GM23338 (cell line): ENCODE data around the gene LMF1.

Experiments
- CREB1 ChIP-seq: fragments of 250-450 bp; sonication (Bioruptor Pico); IDR thresholded peaks from 2 replicates; pipeline ENCODE4 v1.5.0; 2020; ENCODE audit warnings: low read depth, mild to moderate bottlenecking, moderate library complexity
- EZH2 ChIP-seq: fragments of 200-600 bp; sonication (generic); IDR thresholded peaks from one replicate; pipeline ENCODE4 v1.8.0; 2017; ENCODE audit warnings: antibody characterized with exemption, mild to moderate bottlenecking, low read depth; ENCODE audit not compliant: unreplicated experiment
- EZH2phosphoT487 ChIP-seq: fragments of 200-600 bp; sonication (generic); IDR thresholded peaks from one replicate; pipeline ENCODE4 v1.8.1; 2018; ENCODE audit warnings: antibody characterized with exemption; ENCODE audit not compliant: unreplicated experiment
- JUNB ChIP-seq: IDR thresholded peaks from one replicate; pipeline ENCODE4 v1.6.1; 2016; ENCODE audit warnings: antibody characterized with exemption; ENCODE audit not compliant: unreplicated experiment
- NANOG ChIP-seq: IDR thresholded peaks from 2 replicates; pipeline ENCODE4 v1.6.1; 2016; ENCODE audit warnings: antibody characterized with exemption, borderline replicate concordance
- POLR2AphosphoS5 ChIP-seq: IDR thresholded peaks from 2 replicates; pipeline ENCODE4 v1.6.1; 2016; ENCODE audit warnings: antibody characterized with exemption, low read depth
- STAT1 ChIP-seq: IDR thresholded peaks from one replicate; pipeline ENCODE4 v1.6.1; 2016; ENCODE audit warnings: antibody characterized with exemption; ENCODE audit not compliant: unreplicated experiment
- ZNF114 ChIP-seq: fragments of 250-450 bp; sonication (Bioruptor Pico); IDR thresholded peaks from 2 replicates; pipeline ENCODE4 v1.5.0; 2020; ENCODE audit warnings: mild to moderate bottlenecking, moderate library complexity
- ZNF331 ChIP-seq: fragments of 250-450 bp; sonication (Bioruptor Pico); IDR thresholded peaks from 2 replicates; pipeline ENCODE4 v1.5.0; 2020; ENCODE audit warnings: low read depth, mild to moderate bottlenecking, moderate library complexity
- TF ChIP-seq, protein P1 (sequence below), 2 experiments: fragments of 200-600 bp in 1 of 2; sonication (generic) in 1 of 2; conservative IDR thresholded peaks; 2 replicates each; pipeline versions ENCODE4 v1.5.1 to v1.6.1; 2016 to 2017; ENCODE audit warnings: antibody characterized with exemption in 2 of 2, low read depth in 2 of 2, mild to moderate bottlenecking in 2 of 2, moderate library complexity in 1 of 2
- TF ChIP-seq, protein P2 (sequence below): IDR thresholded peaks from 2 replicates; pipeline ENCODE4 v1.6.1; 2016; ENCODE audit warnings: antibody characterized with exemption
- TF ChIP-seq, protein P3 (sequence below): IDR thresholded peaks from one replicate; pipeline ENCODE4 v1.6.1; 2018; ENCODE audit warnings: antibody characterized with exemption; ENCODE audit not compliant: unreplicated experiment
- TF ChIP-seq, protein P4 (sequence below): fragments of 250-450 bp; sonication (Bioruptor Pico); IDR thresholded peaks from 2 replicates; pipeline ENCODE4 v1.5.0; 2020; ENCODE audit warnings: mild to moderate bottlenecking, moderate library complexity

DNA sequence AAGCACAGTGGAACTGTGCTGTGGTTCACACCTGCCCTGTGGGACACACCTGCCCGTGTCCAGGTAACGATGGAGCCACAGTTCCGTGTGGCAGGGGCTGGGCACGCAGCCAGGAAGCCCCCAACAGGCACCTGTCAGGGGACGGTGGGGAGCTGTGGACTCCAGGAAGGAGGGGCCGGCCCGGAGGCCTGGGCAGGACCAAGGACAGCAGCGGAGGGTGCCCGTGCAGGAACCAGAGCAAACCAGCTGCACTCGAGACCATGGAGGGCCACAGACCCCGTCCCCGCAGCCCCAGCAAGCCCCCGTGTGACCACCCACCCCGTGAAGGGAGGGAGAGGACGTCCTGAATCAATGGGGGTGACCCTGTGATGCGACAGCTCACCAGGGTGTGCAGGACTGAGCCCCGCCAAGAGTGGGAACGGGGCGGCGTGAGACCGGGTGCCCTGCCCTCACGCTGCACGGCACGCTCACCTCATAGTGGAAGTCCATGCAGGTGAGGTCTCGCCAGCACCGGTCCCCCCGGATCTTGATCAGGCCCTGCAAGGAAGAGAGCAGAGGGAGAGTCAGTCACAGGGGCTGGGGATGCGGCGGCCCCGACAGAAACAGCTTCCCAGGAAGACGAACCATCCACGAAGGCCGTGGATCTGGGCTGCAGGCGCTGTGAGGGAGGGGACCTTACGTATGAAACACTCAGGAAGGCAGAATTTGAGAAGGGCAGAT, 78.1 kb downstream of the LMF1 start:
- TF ChIP-seq, protein P1, sequence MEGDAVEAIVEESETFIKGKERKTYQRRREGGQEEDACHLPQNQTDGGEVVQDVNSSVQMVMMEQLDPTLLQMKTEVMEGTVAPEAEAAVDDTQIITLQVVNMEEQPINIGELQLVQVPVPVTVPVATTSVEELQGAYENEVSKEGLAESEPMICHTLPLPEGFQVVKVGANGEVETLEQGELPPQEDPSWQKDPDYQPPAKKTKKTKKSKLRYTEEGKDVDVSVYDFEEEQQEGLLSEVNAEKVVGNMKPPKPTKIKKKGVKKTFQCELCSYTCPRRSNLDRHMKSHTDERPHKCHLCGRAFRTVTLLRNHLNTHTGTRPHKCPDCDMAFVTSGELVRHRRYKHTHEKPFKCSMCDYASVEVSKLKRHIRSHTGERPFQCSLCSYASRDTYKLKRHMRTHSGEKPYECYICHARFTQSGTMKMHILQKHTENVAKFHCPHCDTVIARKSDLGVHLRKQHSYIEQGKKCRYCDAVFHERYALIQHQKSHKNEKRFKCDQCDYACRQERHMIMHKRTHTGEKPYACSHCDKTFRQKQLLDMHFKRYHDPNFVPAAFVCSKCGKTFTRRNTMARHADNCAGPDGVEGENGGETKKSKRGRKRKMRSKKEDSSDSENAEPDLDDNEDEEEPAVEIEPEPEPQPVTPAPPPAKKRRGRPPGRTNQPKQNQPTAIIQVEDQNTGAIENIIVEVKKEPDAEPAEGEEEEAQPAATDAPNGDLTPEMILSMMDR (conservative IDR thresholded peaks at IDR 0.05; ENCODE audit: low read depth in 2 of 2), result no peak
- TF ChIP-seq, protein P2, sequence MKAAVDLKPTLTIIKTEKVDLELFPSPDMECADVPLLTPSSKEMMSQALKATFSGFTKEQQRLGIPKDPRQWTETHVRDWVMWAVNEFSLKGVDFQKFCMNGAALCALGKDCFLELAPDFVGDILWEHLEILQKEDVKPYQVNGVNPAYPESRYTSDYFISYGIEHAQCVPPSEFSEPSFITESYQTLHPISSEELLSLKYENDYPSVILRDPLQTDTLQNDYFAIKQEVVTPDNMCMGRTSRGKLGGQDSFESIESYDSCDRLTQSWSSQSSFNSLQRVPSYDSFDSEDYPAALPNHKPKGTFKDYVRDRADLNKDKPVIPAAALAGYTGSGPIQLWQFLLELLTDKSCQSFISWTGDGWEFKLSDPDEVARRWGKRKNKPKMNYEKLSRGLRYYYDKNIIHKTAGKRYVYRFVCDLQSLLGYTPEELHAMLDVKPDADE, result no peak
- TF ChIP-seq POLR2AphosphoS5 (no peak), CREB1 (CRISPR knock-in tag) (no peak), EZH2phosphoT487 (no peak), STAT1 (no peak), EZH2 (no peak), ZNF114 (CRISPR knock-in tag) (no peak), NANOG (no peak), JUNB (no peak), ZNF331 (no peak)
- TF ChIP-seq, protein P3, sequence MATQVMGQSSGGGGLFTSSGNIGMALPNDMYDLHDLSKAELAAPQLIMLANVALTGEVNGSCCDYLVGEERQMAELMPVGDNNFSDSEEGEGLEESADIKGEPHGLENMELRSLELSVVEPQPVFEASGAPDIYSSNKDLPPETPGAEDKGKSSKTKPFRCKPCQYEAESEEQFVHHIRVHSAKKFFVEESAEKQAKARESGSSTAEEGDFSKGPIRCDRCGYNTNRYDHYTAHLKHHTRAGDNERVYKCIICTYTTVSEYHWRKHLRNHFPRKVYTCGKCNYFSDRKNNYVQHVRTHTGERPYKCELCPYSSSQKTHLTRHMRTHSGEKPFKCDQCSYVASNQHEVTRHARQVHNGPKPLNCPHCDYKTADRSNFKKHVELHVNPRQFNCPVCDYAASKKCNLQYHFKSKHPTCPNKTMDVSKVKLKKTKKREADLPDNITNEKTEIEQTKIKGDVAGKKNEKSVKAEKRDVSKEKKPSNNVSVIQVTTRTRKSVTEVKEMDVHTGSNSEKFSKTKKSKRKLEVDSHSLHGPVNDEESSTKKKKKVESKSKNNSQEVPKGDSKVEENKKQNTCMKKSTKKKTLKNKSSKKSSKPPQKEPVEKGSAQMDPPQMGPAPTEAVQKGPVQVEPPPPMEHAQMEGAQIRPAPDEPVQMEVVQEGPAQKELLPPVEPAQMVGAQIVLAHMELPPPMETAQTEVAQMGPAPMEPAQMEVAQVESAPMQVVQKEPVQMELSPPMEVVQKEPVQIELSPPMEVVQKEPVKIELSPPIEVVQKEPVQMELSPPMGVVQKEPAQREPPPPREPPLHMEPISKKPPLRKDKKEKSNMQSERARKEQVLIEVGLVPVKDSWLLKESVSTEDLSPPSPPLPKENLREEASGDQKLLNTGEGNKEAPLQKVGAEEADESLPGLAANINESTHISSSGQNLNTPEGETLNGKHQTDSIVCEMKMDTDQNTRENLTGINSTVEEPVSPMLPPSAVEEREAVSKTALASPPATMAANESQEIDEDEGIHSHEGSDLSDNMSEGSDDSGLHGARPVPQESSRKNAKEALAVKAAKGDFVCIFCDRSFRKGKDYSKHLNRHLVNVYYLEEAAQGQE, result peak; percentile 76
- TF ChIP-seq, protein P4, sequence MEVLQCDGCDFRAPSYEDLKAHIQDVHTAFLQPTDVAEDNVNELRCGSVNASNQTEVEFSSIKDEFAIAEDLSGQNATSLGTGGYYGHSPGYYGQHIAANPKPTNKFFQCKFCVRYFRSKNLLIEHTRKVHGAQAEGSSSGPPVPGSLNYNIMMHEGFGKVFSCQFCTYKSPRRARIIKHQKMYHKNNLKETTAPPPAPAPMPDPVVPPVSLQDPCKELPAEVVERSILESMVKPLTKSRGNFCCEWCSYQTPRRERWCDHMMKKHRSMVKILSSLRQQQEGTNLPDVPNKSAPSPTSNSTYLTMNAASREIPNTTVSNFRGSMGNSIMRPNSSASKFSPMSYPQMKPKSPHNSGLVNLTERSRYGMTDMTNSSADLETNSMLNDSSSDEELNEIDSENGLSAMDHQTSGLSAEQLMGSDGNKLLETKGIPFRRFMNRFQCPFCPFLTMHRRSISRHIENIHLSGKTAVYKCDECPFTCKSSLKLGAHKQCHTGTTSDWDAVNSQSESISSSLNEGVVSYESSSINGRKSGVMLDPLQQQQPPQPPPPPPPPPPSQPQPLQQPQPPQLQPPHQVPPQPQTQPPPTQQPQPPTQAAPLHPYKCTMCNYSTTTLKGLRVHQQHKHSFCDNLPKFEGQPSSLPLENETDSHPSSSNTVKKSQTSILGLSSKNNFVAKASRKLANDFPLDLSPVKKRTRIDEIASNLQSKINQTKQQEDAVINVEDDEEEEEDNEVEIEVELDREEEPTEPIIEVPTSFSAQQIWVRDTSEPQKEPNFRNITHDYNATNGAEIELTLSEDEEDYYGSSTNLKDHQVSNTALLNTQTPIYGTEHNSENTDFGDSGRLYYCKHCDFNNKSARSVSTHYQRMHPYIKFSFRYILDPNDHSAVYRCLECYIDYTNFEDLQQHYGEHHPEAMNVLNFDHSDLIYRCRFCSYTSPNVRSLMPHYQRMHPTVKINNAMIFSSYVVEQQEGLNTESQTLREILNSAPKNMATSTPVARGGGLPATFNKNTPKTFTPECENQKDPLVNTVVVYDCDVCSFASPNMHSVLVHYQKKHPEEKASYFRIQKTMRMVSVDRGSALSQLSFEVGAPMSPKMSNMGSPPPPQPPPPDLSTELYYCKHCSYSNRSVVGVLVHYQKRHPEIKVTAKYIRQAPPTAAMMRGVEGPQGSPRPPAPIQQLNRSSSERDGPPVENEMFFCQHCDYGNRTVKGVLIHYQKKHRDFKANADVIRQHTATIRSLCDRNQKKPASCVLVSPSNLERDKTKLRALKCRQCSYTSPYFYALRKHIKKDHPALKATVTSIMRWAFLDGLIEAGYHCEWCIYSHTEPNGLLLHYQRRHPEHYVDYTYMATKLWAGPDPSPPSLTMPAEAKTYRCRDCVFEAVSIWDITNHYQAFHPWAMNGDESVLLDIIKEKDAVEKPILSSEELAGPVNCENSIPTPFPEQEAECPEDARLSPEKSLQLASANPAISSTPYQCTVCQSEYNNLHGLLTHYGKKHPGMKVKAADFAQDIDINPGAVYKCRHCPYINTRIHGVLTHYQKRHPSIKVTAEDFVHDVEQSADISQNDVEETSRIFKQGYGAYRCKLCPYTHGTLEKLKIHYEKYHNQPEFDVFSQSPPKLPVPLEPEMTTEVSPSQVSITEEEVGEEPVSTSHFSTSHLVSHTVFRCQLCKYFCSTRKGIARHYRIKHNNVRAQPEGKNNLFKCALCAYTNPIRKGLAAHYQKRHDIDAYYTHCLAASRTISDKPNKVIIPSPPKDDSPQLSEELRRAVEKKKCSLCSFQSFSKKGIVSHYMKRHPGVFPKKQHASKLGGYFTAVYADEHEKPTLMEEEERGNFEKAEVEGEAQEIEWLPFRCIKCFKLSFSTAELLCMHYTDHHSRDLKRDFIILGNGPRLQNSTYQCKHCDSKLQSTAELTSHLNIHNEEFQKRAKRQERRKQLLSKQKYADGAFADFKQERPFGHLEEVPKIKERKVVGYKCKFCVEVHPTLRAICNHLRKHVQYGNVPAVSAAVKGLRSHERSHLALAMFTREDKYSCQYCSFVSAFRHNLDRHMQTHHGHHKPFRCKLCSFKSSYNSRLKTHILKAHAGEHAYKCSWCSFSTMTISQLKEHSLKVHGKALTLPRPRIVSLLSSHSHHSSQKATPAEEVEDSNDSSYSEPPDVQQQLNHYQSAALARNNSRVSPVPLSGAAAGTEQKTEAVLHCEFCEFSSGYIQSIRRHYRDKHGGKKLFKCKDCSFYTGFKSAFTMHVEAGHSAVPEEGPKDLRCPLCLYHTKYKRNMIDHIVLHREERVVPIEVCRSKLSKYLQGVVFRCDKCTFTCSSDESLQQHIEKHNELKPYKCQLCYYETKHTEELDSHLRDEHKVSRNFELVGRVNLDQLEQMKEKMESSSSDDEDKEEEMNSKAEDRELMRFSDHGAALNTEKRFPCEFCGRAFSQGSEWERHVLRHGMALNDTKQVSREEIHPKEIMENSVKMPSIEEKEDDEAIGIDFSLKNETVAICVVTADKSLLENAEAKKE (CRISPR knock-in tag), result no peak
